Right atrium auricular region (tissue), 2 donors: ENCODE data around the gene ERN2. TPM values are rescaled to one million over a fixed set of nuclear protein-coding genes. Genes with fewer than 3 reads are reported as not detected.

Source experiments
- DNase-seq: peaks from one replicate; pipeline ENCODE4 v3.0.0-alpha.2; 2019; ENCODE audit warnings: low spot score
- H3K27ac ChIP-seq, 2 donors: fragments of 200-600 bp; sonication (generic); 1 replicate in 1 of 2; 2 replicates in 1 of 2; pipeline ENCODE4 v1.5.1; 2016 to 2019
- H3K27me3 ChIP-seq, 2 donors: fragments of 200-600 bp; sonication (generic); one replicate each; pipeline versions ENCODE4 v1.5.1 to v1.6.0; 2017 to 2019
- H3K36me3 ChIP-seq: fragments of 200-600 bp; sonication (generic); one replicate; pipeline ENCODE4 v1.5.1; 2016
- H3K4me1 ChIP-seq, 2 donors: fragments of 200-600 bp; sonication (generic); one replicate each; pipeline versions ENCODE4 v1.5.1 to v1.6.0; 2017 to 2019
- H3K4me3 ChIP-seq, 2 donors: fragments of 200-600 bp; sonication (generic); 1 replicate in 1 of 2; 2 replicates in 1 of 2; pipeline ENCODE4 v1.5.1; 2017 to 2019; ENCODE audit warnings: mild to moderate bottlenecking in 1 of 2, moderate library complexity in 1 of 2
- H3K9me3 ChIP-seq, 2 donors: fragments of 200-600 bp; sonication (generic); one replicate each; pipeline ENCODE4 v1.5.1; 2019
- total RNA-seq, 2 donors: library from RNA; depleted of rRNA; stranded (reverse); fragments of >200 nt; gene quantifications; one replicate each; pipeline ENCODE4 v1.1.0, GENCODE V29; 2016
- TF ChIP-seq, protein P1 (sequence below), 2 donors: fragments of 200-600 bp; sonication (generic); IDR thresholded peaks; one replicate each; pipeline ENCODE4 v1.5.1; 2019; ENCODE audit warnings: antibody characterized with exemption in 2 of 2

Gene ERN2
- total RNA-seq, 2 donors from 2014 or later, result not detected

DNA sequence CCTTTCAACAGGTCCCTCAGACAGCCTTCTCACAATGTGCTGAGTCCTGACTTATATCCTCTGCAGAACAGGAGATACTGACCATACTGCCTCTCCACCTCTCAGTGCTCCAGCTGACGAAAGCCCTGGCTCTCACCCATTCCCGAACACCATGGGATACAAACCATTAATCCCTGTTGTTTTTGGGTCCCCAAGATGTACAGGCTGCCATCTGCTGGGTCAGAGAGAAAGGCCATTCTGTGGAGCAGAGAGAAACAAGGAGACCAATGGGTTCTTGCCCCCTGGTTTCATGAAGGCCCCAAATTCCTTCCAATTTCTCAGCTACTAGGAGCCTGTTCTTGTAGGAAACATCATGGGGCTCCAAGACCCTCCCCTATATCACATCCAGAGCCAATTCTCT is 3.0 kb downstream of the ERN2 start:
- Histone ChIP-seq H3K27me3 (peaks cover 0 to 4% of the 10 kb centered on the region in 2 donors), H3K36me3 (no peaks in the 10 kb centered on the region), H3K4me1 (no peaks in the 10 kb centered on the region), H3K4me3 (no peak overlapping the region), H3K9me3 (peaks cover 0 to 22% of the 10 kb centered on the region in 2 donors), H3K27ac (no peak overlapping the region)
- DNase-seq, result no peak
- TF ChIP-seq, protein P1, sequence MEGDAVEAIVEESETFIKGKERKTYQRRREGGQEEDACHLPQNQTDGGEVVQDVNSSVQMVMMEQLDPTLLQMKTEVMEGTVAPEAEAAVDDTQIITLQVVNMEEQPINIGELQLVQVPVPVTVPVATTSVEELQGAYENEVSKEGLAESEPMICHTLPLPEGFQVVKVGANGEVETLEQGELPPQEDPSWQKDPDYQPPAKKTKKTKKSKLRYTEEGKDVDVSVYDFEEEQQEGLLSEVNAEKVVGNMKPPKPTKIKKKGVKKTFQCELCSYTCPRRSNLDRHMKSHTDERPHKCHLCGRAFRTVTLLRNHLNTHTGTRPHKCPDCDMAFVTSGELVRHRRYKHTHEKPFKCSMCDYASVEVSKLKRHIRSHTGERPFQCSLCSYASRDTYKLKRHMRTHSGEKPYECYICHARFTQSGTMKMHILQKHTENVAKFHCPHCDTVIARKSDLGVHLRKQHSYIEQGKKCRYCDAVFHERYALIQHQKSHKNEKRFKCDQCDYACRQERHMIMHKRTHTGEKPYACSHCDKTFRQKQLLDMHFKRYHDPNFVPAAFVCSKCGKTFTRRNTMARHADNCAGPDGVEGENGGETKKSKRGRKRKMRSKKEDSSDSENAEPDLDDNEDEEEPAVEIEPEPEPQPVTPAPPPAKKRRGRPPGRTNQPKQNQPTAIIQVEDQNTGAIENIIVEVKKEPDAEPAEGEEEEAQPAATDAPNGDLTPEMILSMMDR (IDR thresholded peaks at IDR 0.05), result no peak

DNA sequence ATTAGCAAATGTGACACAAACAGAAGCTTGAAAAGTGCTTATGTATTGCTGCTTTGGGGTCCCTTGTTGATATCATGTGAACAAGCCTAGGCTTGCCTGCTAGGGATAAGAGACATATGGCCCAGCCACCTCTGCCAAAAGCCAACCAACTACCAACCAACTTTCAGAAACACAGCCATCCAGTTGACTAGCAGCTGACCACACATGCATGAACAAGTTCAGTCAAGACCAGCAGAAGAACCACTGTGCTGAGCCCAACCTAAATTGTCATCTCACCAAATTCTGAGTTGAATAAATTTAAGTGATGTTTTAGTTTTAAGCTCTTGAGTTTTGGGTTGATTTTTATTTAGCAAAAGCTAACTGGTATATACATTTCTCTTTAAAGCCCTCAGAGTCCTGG is 3.5 kb downstream of the ERN2 start:
- DNase-seq, result no peak
- TF ChIP-seq, protein P1 (IDR thresholded peaks at IDR 0.05), result no peak
- no peak overlapping the region for H3K4me3 ChIP-seq
- H3K27ac ChIP-seq, result no peak overlapping the region
- H3K9me3 ChIP-seq, result peaks cover 0 to 22% of the 10 kb centered on the region in 2 donors
- H3K4me1 ChIP-seq, result no peaks in the 10 kb centered on the region
- H3K27me3 ChIP-seq, result peaks cover 0 to 4% of the 10 kb centered on the region in 2 donors
- no peaks in the 10 kb centered on the region for H3K36me3 ChIP-seq

DNA sequence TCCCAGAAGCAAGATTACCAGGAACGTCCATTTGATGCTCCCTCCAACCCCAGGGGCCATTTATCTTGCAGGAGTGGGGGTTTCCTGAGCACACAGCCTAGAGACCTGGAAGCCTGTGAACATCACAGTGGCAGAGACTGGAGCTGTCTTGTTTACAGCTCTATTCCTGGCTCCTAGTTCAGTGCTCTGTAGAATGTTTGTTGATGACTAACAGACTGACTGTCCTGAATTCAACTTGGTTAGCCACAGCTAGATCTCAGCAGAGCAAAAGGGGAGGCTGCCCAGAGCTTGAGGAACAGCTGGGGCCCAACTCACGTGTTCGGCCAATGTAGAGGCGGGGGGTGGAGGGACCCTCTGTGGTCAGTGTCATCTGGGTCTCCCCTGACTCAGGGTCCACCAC is 6.6 kb downstream of the ERN2 start:
- Histone ChIP-seq H3K27ac (no peak overlapping the region), H3K4me1 (no peaks in the 10 kb centered on the region), H3K4me3 (no peak overlapping the region), H3K9me3 (peaks cover 0 to 30% of the 10 kb centered on the region in 2 donors), H3K36me3 (no peaks in the 10 kb centered on the region), H3K27me3 (no peaks in the 10 kb centered on the region)
- no peak for DNase-seq
- TF ChIP-seq, protein P1 (IDR thresholded peaks at IDR 0.05), result no peak

DNA sequence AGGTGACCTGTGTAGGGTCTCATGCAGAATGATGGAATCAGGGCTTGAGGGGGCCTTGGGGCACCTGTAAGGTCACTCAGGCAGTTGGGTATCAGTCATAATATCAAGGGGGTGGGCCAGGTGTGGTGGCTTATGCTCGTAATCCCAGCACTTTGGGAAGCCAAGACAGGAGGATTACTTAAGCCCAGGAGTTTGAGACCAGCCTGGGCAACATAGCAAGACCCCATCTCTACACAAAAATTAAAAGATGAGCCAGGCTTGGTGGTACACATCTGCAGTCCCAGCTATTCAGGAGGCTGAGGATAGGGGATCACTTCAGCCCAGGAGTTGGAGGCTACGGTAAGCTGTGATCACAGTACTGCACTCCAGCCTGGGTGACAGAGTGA is 7.5 kb downstream of the ERN2 start:
- no peak for DNase-seq
- Histone ChIP-seq H3K27ac (no peak overlapping the region), H3K4me3 (no peak overlapping the region), H3K9me3 (peaks cover 0 to 28% of the 10 kb centered on the region in 2 donors), H3K36me3 (no peaks in the 10 kb centered on the region), H3K27me3 (no peaks in the 10 kb centered on the region), H3K4me1 (no peaks in the 10 kb centered on the region)
- TF ChIP-seq, protein P1 (IDR thresholded peaks at IDR 0.05), result no peak

DNA sequence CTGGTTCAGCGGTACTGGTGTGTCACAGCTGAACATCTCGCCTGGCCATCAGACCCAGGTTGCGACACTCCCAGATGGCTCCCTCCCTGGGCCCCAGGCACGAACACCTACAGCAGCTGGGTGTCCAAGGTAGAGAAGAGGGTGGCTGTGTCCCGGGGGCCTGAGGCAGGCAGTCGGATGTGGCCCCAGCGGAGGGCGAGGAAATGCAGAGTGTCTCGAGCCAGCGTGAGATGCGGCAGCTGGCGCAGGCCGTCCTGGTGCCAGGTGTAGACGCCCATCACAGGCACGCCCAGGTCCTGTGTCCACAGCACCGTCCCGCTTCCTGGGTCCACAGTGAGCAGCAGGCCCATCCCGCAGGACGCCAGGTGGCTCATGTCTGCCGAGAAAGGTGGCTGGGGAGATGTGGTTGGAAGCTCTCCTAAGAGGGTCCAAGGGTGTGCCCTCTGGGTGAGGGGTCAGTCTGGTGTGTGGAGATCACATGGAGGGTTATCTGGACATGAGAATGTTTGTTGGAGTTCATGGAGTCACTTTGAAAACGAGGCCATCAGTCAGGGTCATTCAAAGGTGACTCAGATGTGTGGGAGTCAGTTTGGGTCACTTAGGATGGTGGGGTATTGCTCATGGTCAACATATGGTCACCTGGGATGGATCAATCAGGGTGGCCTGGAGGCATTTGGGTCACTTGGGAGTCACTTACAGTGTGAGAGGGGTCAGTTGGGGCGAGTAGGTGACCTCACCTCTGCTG is 8.1 kb downstream of the ERN2 start:
- TF ChIP-seq, protein P1 (IDR thresholded peaks at IDR 0.05), result no peak
- no peak overlapping the region for H3K27ac ChIP-seq
- H3K27me3 ChIP-seq, result no peaks in the 10 kb centered on the region
- H3K4me1 ChIP-seq, result no peaks in the 10 kb centered on the region
- DNase-seq, result no peak
- no peak overlapping the region for H3K4me3 ChIP-seq
- peaks cover 0 to 22% of the 10 kb centered on the region in 2 donors for H3K9me3 ChIP-seq
- H3K36me3 ChIP-seq, result no peaks in the 10 kb centered on the region

DNA sequence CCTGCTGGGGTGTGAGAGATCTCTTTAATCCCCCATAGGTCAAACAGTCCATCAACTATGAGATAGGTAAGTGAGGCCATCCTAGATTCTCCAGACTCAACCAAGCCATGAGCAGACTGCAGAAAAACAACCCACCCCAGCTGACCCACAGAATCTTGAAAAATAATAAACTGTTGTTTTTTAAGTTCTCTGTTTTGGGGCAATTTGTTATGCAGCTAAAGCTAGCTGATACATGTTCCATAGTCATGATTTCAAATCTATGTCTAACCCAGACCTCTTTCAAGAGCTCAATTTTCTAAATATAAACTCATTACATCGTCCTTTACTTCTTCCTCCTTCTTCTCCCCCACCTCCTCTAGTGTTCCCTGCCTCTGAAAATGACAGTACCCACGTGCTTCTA is 10.1 kb downstream of the ERN2 start:
- TF ChIP-seq, protein P1 (IDR thresholded peaks at IDR 0.05), result no peak
- no peaks in the 10 kb centered on the region for H3K36me3 ChIP-seq
- no peak overlapping the region for H3K27ac ChIP-seq
- no peaks in the 10 kb centered on the region for H3K4me1 ChIP-seq
- H3K9me3 ChIP-seq, result peaks cover 0 to 8% of the 10 kb centered on the region in 2 donors
- no peaks in the 10 kb centered on the region for H3K27me3 ChIP-seq
- no peak for DNase-seq
- no peak overlapping the region for H3K4me3 ChIP-seq
